CD4-positive, alpha-beta T cell treated with Interleukin-15 for 4 hours (primary cell): ENCODE measurements around the gene C5orf46.

Source experiments
- DNase-seq: peaks from one replicate; pipeline ENCODE4 v3.0.0-alpha.2; 2020; ENCODE audit warnings: low spot score

C5orf46 gene

DNA sequence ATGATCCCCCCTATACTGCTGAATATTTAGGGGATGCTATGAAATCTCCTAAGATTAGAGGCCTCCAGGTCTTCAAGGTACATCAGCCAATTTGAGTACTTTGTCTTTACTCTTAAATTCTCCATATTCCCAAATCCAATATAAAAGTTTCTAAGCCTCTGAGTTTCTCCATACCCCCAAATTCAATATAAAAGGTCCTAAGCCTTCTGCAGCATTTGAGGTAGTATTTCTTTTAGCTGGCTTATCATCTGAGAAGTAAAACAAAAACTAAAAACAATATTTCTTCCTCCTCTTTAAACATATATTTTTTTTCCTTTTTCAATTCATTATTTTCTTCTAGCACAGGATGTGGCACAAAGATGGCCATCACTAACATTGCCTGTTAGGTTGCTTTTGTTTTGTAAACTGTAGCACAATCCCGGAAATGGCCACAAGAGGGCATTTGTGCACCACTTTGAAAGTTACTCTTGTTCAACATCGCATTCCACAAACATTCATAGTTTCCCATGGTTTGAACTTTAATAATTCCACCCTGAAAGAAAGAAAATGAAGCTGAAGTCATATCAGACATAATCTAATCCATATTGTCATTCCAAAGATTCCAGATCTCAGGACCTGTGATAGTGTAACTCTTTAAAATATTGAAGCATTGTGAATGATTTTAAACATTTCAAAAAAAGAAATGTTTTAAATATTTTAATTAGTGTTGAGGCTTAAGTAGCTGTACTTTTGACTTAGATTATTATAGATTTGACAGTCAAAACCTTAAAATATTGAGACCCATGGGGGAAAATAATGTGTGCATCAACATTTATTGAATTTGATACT is 48.8 kb downstream of the C5orf46 start:
- peak; percentile 34 for DNase-seq

DNA sequence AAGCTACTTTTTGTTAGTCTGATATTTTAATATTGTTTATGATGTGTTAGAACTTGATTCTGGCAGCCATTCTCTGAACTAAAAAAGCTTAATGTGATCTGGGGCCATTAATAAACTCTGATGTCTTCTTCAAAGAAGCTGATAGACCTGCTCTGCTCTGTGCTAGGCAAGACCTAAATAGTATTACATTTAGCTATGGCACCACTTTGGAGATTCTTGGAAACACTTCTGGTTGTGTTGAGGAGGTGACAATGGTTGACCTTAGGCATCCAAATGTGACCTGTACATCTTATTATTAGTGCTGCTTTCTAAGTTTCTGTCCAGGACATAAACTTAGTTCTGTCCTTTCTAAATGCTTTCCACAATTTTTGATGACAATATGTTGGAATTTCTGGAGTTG is 49.5 kb downstream of the C5orf46 start:
- DNase-seq, result no peak

DNA sequence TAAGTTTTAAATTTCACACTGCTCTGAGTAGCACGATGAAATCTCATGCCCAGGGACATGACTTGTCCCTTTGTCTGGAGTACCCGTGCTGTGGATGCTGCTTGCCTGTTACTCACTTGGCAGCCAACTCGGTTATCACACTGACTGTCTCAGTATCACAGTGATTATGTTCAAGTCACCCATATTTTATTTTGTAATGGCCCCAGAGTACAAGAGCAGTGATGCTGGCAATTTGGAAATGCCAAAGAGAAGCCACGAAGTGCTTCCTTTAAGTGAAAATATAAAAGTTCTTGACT is 50.6 kb downstream of the C5orf46 start:
- no peak for DNase-seq

DNA sequence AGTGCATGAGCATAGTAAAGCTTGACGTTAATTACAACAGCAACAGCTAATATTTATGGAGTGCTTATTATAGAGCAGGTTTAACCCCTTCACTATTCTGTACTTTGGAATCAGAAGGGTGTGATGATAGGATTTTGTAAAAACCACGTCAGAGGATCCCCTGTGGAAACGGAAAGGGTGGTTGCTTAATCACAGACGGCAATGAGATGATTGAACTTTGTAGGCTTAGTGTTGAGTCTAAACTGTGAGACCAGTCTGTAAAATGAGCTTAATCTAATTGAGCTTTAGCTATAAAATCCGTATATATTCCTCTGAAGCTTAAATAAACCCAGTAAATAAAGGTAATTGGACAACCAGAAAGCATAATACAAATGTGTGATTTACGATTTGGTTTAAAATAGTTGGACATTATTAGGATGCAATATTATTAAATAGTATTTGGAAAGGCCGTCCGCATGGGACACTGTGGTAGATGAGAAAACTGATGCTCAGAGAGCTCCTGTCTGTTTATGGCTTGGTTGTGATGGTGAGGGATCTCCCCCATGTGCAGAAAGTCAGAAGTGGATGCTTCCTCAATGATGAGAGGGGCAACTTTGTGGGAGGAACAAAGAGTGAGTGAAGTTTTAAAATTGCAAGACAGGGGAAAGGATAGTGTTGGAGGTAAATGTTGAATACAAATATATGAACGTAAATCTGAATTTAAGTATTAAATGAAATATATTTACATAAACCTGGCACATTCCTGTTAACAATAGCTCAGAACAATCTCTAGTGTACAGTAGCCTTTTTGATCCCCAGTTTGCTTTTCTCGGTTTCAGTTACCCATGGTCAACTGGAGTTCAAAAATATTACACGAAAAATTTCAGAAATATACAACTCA is 51.2 kb downstream of the C5orf46 start:
- DNase-seq, result no peak

DNA sequence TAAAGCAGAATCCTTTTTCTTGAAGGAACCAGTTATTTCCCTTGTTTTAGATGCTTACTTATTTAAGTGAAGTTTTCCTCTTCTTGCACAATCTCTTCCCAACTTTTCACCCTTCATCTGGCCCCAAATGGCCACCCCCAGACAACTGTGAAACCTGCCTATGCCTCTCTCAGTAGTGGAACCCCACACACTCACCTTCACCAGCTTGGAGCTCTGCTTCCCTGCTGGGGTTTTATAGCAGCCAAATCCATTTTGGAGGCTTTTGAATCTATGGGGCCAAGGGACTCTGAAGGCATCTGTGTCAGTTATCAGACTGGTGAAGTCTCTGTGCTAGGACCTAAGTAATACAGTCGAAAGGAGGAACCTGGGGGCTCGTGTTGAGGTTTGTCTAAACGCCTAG is 52.0 kb downstream of the C5orf46 start:
- DNase-seq, result no peak

GRCh38 chr5:147853372-147853987 is 52.9 kb downstream of the C5orf46 start:
- DNase-seq, result no peak

DNA sequence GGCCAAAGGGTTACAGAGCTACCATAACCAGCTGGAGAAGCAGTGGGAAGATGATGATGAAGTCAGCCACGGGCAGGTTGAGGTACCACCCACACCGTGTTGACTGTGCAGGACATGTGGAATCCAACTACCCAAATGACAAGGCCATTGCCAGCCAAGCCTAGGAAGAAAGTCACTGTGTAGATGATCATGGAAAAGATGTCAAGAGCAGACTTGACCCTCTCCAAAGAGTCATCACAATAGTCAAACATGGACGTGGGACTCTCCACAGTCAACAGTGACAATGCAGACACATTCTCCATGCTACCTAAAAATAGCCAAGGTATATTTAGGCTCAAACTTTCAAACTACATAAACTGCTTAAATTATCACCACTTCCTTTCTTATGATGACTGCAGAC is 54.0 kb downstream of the C5orf46 start:
- DNase-seq, result no peak

- DNase-seq, result no peak
Observed at GRCh38 chr5:147851578-147851977, 54.8 kb downstream of the C5orf46 start.

DNA sequence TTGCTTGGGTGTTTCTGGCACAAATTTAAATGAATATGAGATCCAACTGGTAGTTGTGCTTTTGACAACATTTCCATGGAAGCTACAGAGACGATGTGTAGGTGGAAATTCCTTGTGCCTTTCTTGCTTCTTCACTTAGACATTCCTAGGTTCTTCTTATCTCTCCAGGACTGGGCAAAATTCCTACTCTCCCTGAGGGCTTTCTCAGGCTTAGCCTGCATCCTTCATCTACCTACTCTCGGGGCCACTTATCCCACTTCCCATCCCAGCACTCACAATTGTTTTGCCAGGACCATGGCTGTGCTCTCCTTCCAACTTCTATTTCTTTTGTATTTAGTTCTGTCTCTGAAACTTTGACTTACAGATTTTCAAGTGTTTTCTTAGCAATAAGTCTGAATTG is 57.1 kb downstream of the C5orf46 start:
- DNase-seq, result no peak

DNA sequence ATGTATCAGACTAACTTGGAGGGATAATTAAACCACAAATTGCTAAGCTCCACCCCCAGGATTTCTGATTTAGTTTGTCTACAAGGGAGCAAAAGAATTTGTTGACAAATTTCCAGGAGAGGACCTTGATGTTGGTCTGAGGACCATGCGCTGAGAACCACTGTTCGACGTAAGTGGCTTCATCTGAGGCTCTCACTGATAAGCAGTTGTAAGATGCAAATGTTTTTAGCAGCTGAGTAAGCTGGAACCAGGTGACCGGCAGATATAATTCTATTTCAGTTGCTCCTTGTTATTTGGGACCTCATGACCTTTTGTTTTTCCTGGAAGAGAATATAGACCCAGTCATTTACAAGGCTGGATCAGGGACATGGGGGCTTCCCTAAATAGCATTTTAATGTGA is 60.7 kb downstream of the C5orf46 start:
- DNase-seq, result no peak

GRCh38 chr5:147844846-147845245 is 61.5 kb downstream of the C5orf46 start:
- DNase-seq, result no peak

- no peak for DNase-seq
Observed at GRCh38 chr5:147842869-147843268, 63.5 kb downstream of the C5orf46 start.
